ENCODE data around the gene CST4. TPM values are rescaled to one million over a fixed set of nuclear protein-coding genes. Genes with fewer than 3 reads are reported as not detected.
A peak's percentile ranks its signal among the peaks of the same experiment; 100 is the strongest.
"Not testable (repeated sequence)": the region's sequence is repeated elsewhere in the genome, so short reads cannot be mapped to it uniquely, and the experiment has no call there.

CST4 gene
- total RNA-seq, result not detected in 2 replicates
- polyA plus RNA-seq, result not detected in 2 replicates
- not detected in 2 replicates for polyA plus RNA-seq (2011; cell fraction: cytosol; rRNA removed)
- polyA plus RNA-seq (2011; cell fraction: nucleus; rRNA removed), result not detected in 2 replicates
- 0.43 and 0.61 TPM in 2 replicates for polyA plus RNA-seq (2012)
- polyA minus RNA-seq, result not detected in 2 replicates
- not detected for polyA minus RNA-seq (2011; cell fraction: cytosol; rRNA and poly(A)+ RNA removed)
- polyA minus RNA-seq (2011; cell fraction: nucleus; rRNA and poly(A)+ RNA removed), result not detected in 2 replicates
- not detected for Bru-seq, nascent RNA
- BruChase-seq, experiment 1, labeled RNA remaining after a 6-hour chase, result not detected
- BruChase-seq, experiment 2, labeled RNA remaining after a 2-hour chase, result not detected
- long read RNA-seq, result 0 reads

- dilution Hi-C loops (cut with MboI; ENCODE audit: extremely low pct_ligation_motif_present, low sequenced_read_pairs); CTCF ChIA-PET; H3K9me3 ChIP-seq (replicated peaks; ENCODE audit: control insufficient read depth, insufficient read depth, low read length): not testable (repeated sequence)
Observed at GRCh38 chr20:23688684-23689398, at the start of gene CST4. Gene CST4, minus strand, starts transcription at chr20:23689038. Its CDS starts 69 bp downstream, at chr20:23688969.

GRCh38 chr20:23735391-23735790, 46.6 kb upstream of the CST4 start:
- dilution Hi-C loops (cut with MboI; ENCODE audit: extremely low pct_ligation_motif_present, low sequenced_read_pairs); H3K9me3 ChIP-seq (replicated peaks; ENCODE audit: control insufficient read depth, insufficient read depth, low read length); H3K9me1 ChIP-seq (replicated peaks; ENCODE audit: control insufficient read depth, extremely low read depth, insufficient read depth, low read length); H3K79me2 ChIP-seq (ENCODE audit: control insufficient read depth, insufficient read depth, low read length); H4K20me1 ChIP-seq (replicated peaks; ENCODE audit: control insufficient read depth, extremely low read depth, insufficient read depth, low read length); BruUV-seq (replicated peaks); H3K9ac ChIP-seq (replicated peaks; ENCODE audit: extremely low read depth, insufficient read depth, low read length); FAIRE-seq; H3K36me3 ChIP-seq (ENCODE audit: control insufficient read depth in 2 of 2, extremely low read depth in 1 of 2, insufficient read depth in 2 of 2, low read length in 2 of 2); H3K4me3 ChIP-seq (replicated peaks in 1 of 3; ENCODE audit: insufficient read depth in 1 of 3, low read depth in 1 of 3, low read length in 3 of 3); CTCF ChIA-PET; H3K27ac ChIP-seq (ENCODE audit: insufficient read depth, low read depth, low read length); H3K4me2 ChIP-seq (ENCODE audit: insufficient read depth, low read length); POLR2A ChIA-PET; intact Hi-C loops (cut with micrococcal nuclease); H3K27me3 ChIP-seq (ENCODE audit: control insufficient read depth in 2 of 2, insufficient read depth in 2 of 2, low read length in 2 of 2); H3K4me1 ChIP-seq (ENCODE audit: control insufficient read depth, extremely low read depth, insufficient read depth, low read length); DNase-seq (ENCODE audit: low read depth, low spot score); H2AFZ ChIP-seq (ENCODE audit: low read depth, low read length): not testable (repeated sequence)

More at GRCh38 chr20:23688684-23689398, at the start of gene CST4:
- H4K20me1 ChIP-seq (replicated peaks; ENCODE audit: control insufficient read depth, extremely low read depth, insufficient read depth, low read length); intact Hi-C loops (cut with micrococcal nuclease); H3K9ac ChIP-seq (replicated peaks; ENCODE audit: extremely low read depth, insufficient read depth, low read length); H3K9me1 ChIP-seq (replicated peaks; ENCODE audit: control insufficient read depth, extremely low read depth, insufficient read depth, low read length); DNase-seq (ENCODE audit: low read depth, low spot score); H3K4me2 ChIP-seq (ENCODE audit: insufficient read depth, low read length); H3K79me2 ChIP-seq (ENCODE audit: control insufficient read depth, insufficient read depth, low read length); POLR2A ChIA-PET; H3K4me3 ChIP-seq (replicated peaks in 1 of 3; ENCODE audit: insufficient read depth in 1 of 3, low read depth in 1 of 3, low read length in 3 of 3); H3K36me3 ChIP-seq (ENCODE audit: control insufficient read depth in 2 of 2, extremely low read depth in 1 of 2, insufficient read depth in 2 of 2, low read length in 2 of 2); H3K27me3 ChIP-seq (ENCODE audit: control insufficient read depth in 2 of 2, insufficient read depth in 2 of 2, low read length in 2 of 2); BruUV-seq (replicated peaks); H3K27ac ChIP-seq (ENCODE audit: insufficient read depth, low read depth, low read length): not testable (repeated sequence)
- Histone ChIP-seq H3K4me1 (ENCODE audit: control insufficient read depth, extremely low read depth, insufficient read depth, low read length) (peaks cover 33% of the 10 kb centered on the region), H2AFZ (ENCODE audit: low read depth, low read length) (peak within 1 kb of the TSS; percentile 51)
- peak; percentile 18 for FAIRE-seq

GRCh38 chr20:23734949-23735348, 46.1 kb upstream of the CST4 start:
- H3K36me3 ChIP-seq (ENCODE audit: control insufficient read depth in 2 of 2, extremely low read depth in 1 of 2, insufficient read depth in 2 of 2, low read length in 2 of 2); H4K20me1 ChIP-seq (replicated peaks; ENCODE audit: control insufficient read depth, extremely low read depth, insufficient read depth, low read length); H3K4me2 ChIP-seq (ENCODE audit: insufficient read depth, low read length); BruUV-seq (replicated peaks); POLR2A ChIA-PET; CTCF ChIA-PET; H3K4me3 ChIP-seq (replicated peaks in 1 of 3; ENCODE audit: insufficient read depth in 1 of 3, low read depth in 1 of 3, low read length in 3 of 3); H3K9ac ChIP-seq (replicated peaks; ENCODE audit: extremely low read depth, insufficient read depth, low read length); H3K27ac ChIP-seq (ENCODE audit: insufficient read depth, low read depth, low read length); FAIRE-seq; H3K4me1 ChIP-seq (ENCODE audit: control insufficient read depth, extremely low read depth, insufficient read depth, low read length); H3K9me3 ChIP-seq (replicated peaks; ENCODE audit: control insufficient read depth, insufficient read depth, low read length); H3K27me3 ChIP-seq (ENCODE audit: control insufficient read depth in 2 of 2, insufficient read depth in 2 of 2, low read length in 2 of 2); H3K79me2 ChIP-seq (ENCODE audit: control insufficient read depth, insufficient read depth, low read length); intact Hi-C loops (cut with micrococcal nuclease); dilution Hi-C loops (cut with MboI; ENCODE audit: extremely low pct_ligation_motif_present, low sequenced_read_pairs); H3K9me1 ChIP-seq (replicated peaks; ENCODE audit: control insufficient read depth, extremely low read depth, insufficient read depth, low read length); H2AFZ ChIP-seq (ENCODE audit: low read depth, low read length); DNase-seq (ENCODE audit: low read depth, low spot score): not testable (repeated sequence)

- H2AFZ ChIP-seq (ENCODE audit: low read depth, low read length); H4K20me1 ChIP-seq (replicated peaks; ENCODE audit: control insufficient read depth, extremely low read depth, insufficient read depth, low read length); FAIRE-seq; H3K27ac ChIP-seq (ENCODE audit: insufficient read depth, low read depth, low read length); H3K27me3 ChIP-seq (ENCODE audit: control insufficient read depth in 2 of 2, insufficient read depth in 2 of 2, low read length in 2 of 2); H3K9me3 ChIP-seq (replicated peaks; ENCODE audit: control insufficient read depth, insufficient read depth, low read length); H3K9me1 ChIP-seq (replicated peaks; ENCODE audit: control insufficient read depth, extremely low read depth, insufficient read depth, low read length); dilution Hi-C loops (cut with MboI; ENCODE audit: extremely low pct_ligation_motif_present, low sequenced_read_pairs); intact Hi-C loops (cut with micrococcal nuclease); CTCF ChIA-PET; H3K4me1 ChIP-seq (ENCODE audit: control insufficient read depth, extremely low read depth, insufficient read depth, low read length); H3K9ac ChIP-seq (replicated peaks; ENCODE audit: extremely low read depth, insufficient read depth, low read length); DNase-seq (ENCODE audit: low read depth, low spot score); H3K79me2 ChIP-seq (ENCODE audit: control insufficient read depth, insufficient read depth, low read length); H3K4me2 ChIP-seq (ENCODE audit: insufficient read depth, low read length); H3K4me3 ChIP-seq (replicated peaks in 1 of 3; ENCODE audit: insufficient read depth in 1 of 3, low read depth in 1 of 3, low read length in 3 of 3); BruUV-seq (replicated peaks); POLR2A ChIA-PET; H3K36me3 ChIP-seq (ENCODE audit: control insufficient read depth in 2 of 2, extremely low read depth in 1 of 2, insufficient read depth in 2 of 2, low read length in 2 of 2): not testable (repeated sequence)
Observed at GRCh38 chr20:23734440-23734839, 45.6 kb upstream of the CST4 start.
